ENCODE data around the gene ATP1A3.
"Not testable (repeated sequence)": the region's sequence is repeated elsewhere in the genome, so short reads cannot be mapped to it uniquely, and the experiment has no call there.

ATP1A3 gene

GRCh38 chr19:42010245-42011126 is 16.5 kb upstream of the ATP1A3 start:
- no peak for DNase-seq

GRCh38 chr19:42006569-42006968 is 12.5 kb upstream of the ATP1A3 start:
- DNase-seq, result no peak

- no peak for DNase-seq
Measured at GRCh38 chr19:42005504-42005903, 11.5 kb upstream of the ATP1A3 start.

GRCh38 chr19:42003506-42004294 is 9.7 kb upstream of the ATP1A3 start:
- no peak for DNase-seq

GRCh38 chr19:41999878-42000208 is 5.8 kb upstream of the ATP1A3 start:
- no peak for DNase-seq

GRCh38 chr19:41999071-41999877 is 5.2 kb upstream of the ATP1A3 start:
- peak; percentile 41 for DNase-seq

GRCh38 chr19:41998246-41999020 is 4.4 kb upstream of the ATP1A3 start:
- peak; percentile 52 for DNase-seq

- no peak for DNase-seq
Measured at GRCh38 chr19:41997851-41998229, 3.8 kb upstream of the ATP1A3 start.

- no peak for DNase-seq
Measured at GRCh38 chr19:41997121-41997850, 3.3 kb upstream of the ATP1A3 start.

GRCh38 chr19:41995959-41996797 is 2.1 kb upstream of the ATP1A3 start:
- DNase-seq, result no peak

GRCh38 chr19:41994994-41995958 is 1.2 kb upstream of the ATP1A3 start:
- no peak for DNase-seq

- DNase-seq, result no peak
Measured at GRCh38 chr19:41994521-41994971, 516 bp upstream of the ATP1A3 start.

- DNase-seq, result not testable (repeated sequence)
Measured at GRCh38 chr19:41991925-41992569, 2.0 kb downstream of the ATP1A3 start.

- no peak for DNase-seq
Measured at GRCh38 chr19:41991025-41991424, 3.0 kb downstream of the ATP1A3 start.

GRCh38 chr19:41990615-41991014 is 3.4 kb downstream of the ATP1A3 start:
- DNase-seq, result no peak

- DNase-seq, result no peak
Measured at GRCh38 chr19:41990028-41990427, 4.0 kb downstream of the ATP1A3 start.

GRCh38 chr19:41988947-41989346 is 5.1 kb downstream of the ATP1A3 start:
- DNase-seq, result no peak

GRCh38 chr19:41987141-41987860 is 6.7 kb downstream of the ATP1A3 start:
- no peak for DNase-seq
